ENCODE data around the gene PAX8. TPM values are rescaled to one million over a fixed set of nuclear protein-coding genes. Genes with fewer than 3 reads are reported as not detected.

Gene PAX8
- total RNA-seq, 1 experiment from 2014 or later = 3.1 TPM

GRCh38 chr2:113226462-113226861, 52.3 kb downstream of the PAX8 start:
- CTCF ChIA-PET = interaction anchor here (0.5 to 0.6 kb wide), 2 partner anchors 38 to 88 kb away, joined by 3 read pairs; no protein-coding TSS in a partner anchor
- Histone ChIP-seq H3K4me1 (ENCODE audit: insufficient read depth, low read length, poor library complexity, severe bottlenecking) (peaks cover 15% of the 10 kb centered on the region), H3K36me3 (ENCODE audit: insufficient read depth, low read length, poor library complexity, severe bottlenecking) (no peaks in the 10 kb centered on the region), H3K27ac (ENCODE audit: low read depth, low read length, poor library complexity, severe bottlenecking) (no peak overlapping the region), H3K27me3 (replicated peaks; ENCODE audit: insufficient read depth, low read depth, low read length, poor library complexity) (no peaks in the 10 kb centered on the region), H3K4me3 (ENCODE audit: low read depth, low read length, poor library complexity, severe bottlenecking) (no peak overlapping the region), H3K9me3 (ENCODE audit: low read depth, low read length, poor library complexity, severe bottlenecking) (no peaks in the 10 kb centered on the region)
- POLR2A ChIA-PET (ENCODE audit: low non-redundant PET) = no interaction called here
- no TSS peak for BruUV-seq (replicated peaks)
- no peak for DNase-seq (ENCODE audit: low spot score)
- TF ChIP-seq CTCF (conservative IDR thresholded peaks at IDR 0.05; ENCODE audit: low read depth, low read length) (no peak), EZH2 (IDR thresholded peaks at IDR 0.05; ENCODE audit: borderline replicate concordance, low read depth, low read length, poor library complexity, severe bottlenecking) (no peak)
- intact Hi-C loops (cut with micrococcal nuclease; ENCODE audit: unreplicated experiment) = no loop called here

GRCh38 chr2:113225263-113226259, 53.2 kb downstream of the PAX8 start:
- Histone ChIP-seq H3K4me3 (ENCODE audit: low read depth, low read length, poor library complexity, severe bottlenecking) (no peak overlapping the region), H3K27me3 (replicated peaks; ENCODE audit: insufficient read depth, low read depth, low read length, poor library complexity) (no peaks in the 10 kb centered on the region), H3K36me3 (ENCODE audit: insufficient read depth, low read length, poor library complexity, severe bottlenecking) (no peaks in the 10 kb centered on the region), H3K9me3 (ENCODE audit: low read depth, low read length, poor library complexity, severe bottlenecking) (no peaks in the 10 kb centered on the region), H3K4me1 (ENCODE audit: insufficient read depth, low read length, poor library complexity, severe bottlenecking) (peaks cover 22% of the 10 kb centered on the region), H3K27ac (ENCODE audit: low read depth, low read length, poor library complexity, severe bottlenecking) (no peak overlapping the region)
- no TSS peak for BruUV-seq (replicated peaks)
- ChIA-PET POLR2A (ENCODE audit: low non-redundant PET) (no interaction called here), CTCF (interaction anchor here (0.6 kb wide), 1 partner anchor 87 kb away, joined by 3 read pairs; no protein-coding TSS in a partner anchor)
- TF ChIP-seq CTCF (conservative IDR thresholded peaks at IDR 0.05; ENCODE audit: low read depth, low read length) = no peak
- no peak for TF ChIP-seq EZH2 (IDR thresholded peaks at IDR 0.05; ENCODE audit: borderline replicate concordance, low read depth, low read length, poor library complexity, severe bottlenecking)
- peak; percentile 68 for DNase-seq (ENCODE audit: low spot score)
- intact Hi-C loops (cut with micrococcal nuclease; ENCODE audit: unreplicated experiment) = no loop called here

GRCh38 chr2:113224647-113225236, 54.0 kb downstream of the PAX8 start:
- intact Hi-C loops (cut with micrococcal nuclease; ENCODE audit: unreplicated experiment) = no loop called here
- CTCF ChIA-PET = no interaction called here
- Histone ChIP-seq H3K27me3 (replicated peaks; ENCODE audit: insufficient read depth, low read depth, low read length, poor library complexity) (no peaks in the 10 kb centered on the region), H3K27ac (ENCODE audit: low read depth, low read length, poor library complexity, severe bottlenecking) (no peak overlapping the region), H3K36me3 (ENCODE audit: insufficient read depth, low read length, poor library complexity, severe bottlenecking) (no peaks in the 10 kb centered on the region), H3K4me1 (ENCODE audit: insufficient read depth, low read length, poor library complexity, severe bottlenecking) (peaks cover 30% of the 10 kb centered on the region), H3K9me3 (ENCODE audit: low read depth, low read length, poor library complexity, severe bottlenecking) (no peaks in the 10 kb centered on the region), H3K4me3 (ENCODE audit: low read depth, low read length, poor library complexity, severe bottlenecking) (no peak overlapping the region)
- TF ChIP-seq CTCF (conservative IDR thresholded peaks at IDR 0.05; ENCODE audit: low read depth, low read length) (no peak), EZH2 (IDR thresholded peaks at IDR 0.05; ENCODE audit: borderline replicate concordance, low read depth, low read length, poor library complexity, severe bottlenecking) (no peak)
- DNase-seq (ENCODE audit: low spot score) = no peak
- POLR2A ChIA-PET (ENCODE audit: low non-redundant PET) = no interaction called here
- no TSS peak for BruUV-seq (replicated peaks)
